Stimulated activated naive CD4-positive, alpha-beta T cell (primary cell): ENCODE measurements around the gene NUMB.

Experiments
- DNase-seq, 6 experiments: peaks; one replicate each; lab custom pipeline; 2025; lab: John Stamatoyannopoulos, UW

NUMB gene

GRCh38 chr14:73232984-73233383, 225.4 kb downstream of the NUMB start:
- DNase-seq, result no peak

- DNase-seq, result no peak
These were observed 226.1 kb downstream of the NUMB start for GRCh38 chr14:73231981-73232851.

GRCh38 chr14:73230051-73230450, 228.3 kb downstream of the NUMB start:
- DNase-seq, result no peak

- DNase-seq, result no peak
These were observed 230.2 kb downstream of the NUMB start for GRCh38 chr14:73227812-73228781.

- DNase-seq, result no peak
These were observed 232.8 kb downstream of the NUMB start for GRCh38 chr14:73225496-73225895.
